ENCODE data around the gene HENMT1.
A peak's percentile ranks its signal among the peaks of the same experiment; 100 is the strongest.

HENMT1 gene

DNA sequence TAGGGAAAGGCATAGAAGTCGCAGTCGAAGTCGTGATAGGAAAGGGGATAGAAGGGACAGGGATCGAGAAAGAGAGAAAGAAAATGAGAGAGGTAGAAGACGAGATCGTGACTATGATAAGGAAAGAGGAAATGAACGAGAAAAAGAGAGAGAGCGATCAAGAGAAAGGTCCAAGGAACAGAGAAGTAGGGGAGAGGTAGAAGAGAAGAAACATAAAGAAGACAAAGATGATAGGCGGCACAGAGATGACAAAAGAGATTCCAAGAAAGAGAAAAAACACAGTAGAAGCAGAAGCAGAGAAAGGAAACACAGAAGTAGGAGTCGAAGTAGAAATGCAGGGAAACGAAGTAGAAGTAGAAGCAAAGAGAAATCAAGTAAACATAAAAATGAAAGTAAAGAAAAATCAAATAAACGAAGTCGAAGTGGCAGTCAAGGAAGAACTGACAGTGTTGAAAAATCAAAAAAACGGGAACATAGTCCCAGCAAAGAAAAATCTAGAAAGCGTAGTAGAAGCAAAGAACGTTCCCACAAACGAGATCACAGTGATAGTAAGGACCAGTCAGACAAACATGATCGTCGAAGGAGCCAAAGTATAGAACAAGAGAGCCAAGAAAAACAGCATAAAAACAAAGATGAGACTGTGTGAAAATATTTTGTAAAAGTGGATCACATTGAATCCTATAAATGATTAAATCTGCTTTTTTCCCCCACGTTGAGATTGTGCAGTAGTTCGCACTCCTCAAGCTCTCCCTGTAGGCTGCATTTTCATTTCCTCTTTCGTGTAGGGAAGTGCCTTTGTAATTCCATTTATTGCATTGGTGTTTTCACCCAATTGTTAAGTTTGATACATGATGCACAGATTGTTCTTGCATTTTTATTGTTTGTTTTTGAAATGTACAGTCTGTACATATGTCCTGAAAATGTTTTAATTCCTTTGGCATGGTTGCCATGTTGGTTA, 38.8 kb upstream of the HENMT1 start:
- TF ChIP-seq, protein P1, sequence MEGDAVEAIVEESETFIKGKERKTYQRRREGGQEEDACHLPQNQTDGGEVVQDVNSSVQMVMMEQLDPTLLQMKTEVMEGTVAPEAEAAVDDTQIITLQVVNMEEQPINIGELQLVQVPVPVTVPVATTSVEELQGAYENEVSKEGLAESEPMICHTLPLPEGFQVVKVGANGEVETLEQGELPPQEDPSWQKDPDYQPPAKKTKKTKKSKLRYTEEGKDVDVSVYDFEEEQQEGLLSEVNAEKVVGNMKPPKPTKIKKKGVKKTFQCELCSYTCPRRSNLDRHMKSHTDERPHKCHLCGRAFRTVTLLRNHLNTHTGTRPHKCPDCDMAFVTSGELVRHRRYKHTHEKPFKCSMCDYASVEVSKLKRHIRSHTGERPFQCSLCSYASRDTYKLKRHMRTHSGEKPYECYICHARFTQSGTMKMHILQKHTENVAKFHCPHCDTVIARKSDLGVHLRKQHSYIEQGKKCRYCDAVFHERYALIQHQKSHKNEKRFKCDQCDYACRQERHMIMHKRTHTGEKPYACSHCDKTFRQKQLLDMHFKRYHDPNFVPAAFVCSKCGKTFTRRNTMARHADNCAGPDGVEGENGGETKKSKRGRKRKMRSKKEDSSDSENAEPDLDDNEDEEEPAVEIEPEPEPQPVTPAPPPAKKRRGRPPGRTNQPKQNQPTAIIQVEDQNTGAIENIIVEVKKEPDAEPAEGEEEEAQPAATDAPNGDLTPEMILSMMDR (conservative IDR thresholded peaks at IDR 0.05): no peak
- H3K27ac ChIP-seq: no peak overlapping the region

DNA sequence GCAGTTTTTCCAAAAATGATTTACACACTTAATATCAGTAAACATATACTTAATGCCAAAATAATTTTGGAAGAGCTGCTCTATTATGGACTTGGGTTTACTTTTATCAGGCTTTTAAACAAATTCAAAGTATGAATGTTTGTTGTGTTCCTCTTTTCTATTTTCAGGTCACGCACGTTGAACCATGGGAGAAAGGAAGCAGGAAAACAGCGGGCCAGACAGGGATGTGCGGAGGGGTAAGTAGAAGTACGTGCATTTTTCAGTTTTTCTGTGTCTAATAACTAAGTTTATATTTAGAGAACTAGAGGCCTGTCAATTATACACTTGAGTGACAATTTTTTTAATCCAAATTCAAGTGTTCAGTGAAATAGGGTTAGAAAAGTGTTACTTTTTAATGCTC, 34.6 kb upstream of the HENMT1 start:
- TF ChIP-seq, protein P1 (conservative IDR thresholded peaks at IDR 0.05): no peak
- no peak overlapping the region for H3K27ac ChIP-seq

DNA sequence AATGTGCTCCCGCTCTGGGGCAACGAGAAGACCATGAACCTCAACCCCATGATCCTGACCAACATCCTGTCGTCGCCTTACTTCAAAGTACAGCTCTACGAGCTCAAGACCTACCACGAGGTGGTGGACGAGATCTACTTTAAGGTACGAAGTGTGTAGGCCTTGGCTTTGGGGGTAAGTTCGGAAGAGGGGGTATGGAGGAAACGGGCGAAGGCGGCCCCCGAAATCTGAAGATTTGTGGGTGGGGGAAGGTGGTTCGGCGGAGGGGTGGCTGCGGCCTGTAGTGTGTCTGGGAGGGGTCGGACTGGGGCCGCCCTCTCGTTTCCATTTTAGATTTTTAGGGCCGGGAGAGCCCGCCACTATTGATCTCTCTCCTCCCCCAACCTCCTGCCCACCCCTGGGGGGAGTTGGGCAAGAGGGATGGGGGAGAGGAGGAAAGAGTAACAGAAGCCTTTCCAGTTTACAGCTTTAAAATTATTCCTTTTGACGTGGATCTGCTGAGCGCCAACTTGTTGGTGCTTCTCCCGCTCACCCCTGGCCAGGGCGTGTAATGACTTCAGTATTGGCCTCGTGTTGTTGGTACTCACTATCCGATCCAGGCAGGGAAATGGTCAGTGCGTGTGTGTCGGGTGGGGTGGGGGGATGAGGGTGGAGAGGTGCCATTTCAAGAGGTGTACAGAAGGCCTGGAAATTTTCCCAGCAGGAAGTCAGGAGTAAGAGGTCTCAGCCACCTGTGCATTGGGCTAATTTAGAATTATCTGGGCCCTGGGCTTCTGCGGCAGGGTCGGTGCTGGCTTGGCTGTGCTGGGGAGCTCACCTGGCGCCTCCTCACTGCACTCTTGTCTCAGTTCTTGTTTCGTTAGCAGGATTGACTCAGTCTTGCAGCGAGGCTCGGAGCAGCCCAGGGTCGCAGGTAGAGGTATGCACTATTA, 32.1 kb upstream of the HENMT1 start:
- TF ChIP-seq, protein P1 (conservative IDR thresholded peaks at IDR 0.05): peak; percentile 35

DNA sequence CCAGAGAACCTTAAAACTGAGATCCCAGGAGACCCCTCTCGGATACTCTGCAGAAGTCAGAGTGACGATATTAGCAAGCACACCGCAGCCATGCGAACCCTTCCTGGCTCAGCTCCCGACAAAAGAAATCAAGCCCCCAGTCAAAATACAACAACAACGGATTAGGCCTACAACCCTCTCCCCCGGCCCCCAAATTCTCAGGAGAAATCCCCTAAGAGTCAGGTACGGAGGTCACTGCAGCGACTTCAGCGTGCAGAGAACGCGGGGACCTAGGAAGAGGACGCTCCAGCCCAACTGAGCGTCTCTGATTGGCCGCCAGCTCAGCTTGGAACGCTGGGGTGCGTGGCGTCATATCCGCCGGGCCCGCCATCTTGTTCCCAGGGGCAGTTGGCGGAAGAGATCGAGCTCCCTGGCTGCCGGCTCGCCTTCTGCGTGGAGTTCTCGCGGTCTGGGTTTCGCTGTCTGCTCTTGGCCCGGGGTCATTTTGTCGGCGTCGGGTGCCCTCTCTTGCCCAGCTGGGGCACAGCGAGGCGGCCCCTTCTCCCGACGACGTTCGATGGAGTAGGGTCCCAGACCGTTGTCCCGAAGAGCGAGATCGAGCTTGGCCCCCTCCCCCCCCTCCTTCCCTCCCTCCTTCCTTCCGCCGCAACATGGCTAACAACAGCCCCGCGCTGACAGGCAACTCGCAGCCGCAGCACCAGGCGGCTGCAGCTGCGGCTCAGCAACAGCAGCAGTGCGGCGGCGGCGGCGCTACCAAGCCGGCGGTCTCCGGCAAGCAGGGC, 31.2 kb upstream of the HENMT1 start, which contains the start of gene PRPF38B:
Gene PRPF38B (plus strand): TSS at position 369 of the 782 bp plus-strand sequence. CDS start 282 bp downstream, at position 651.
- peak within 1 kb of the TSS; percentile 95 for H3K27ac ChIP-seq
- TF ChIP-seq, protein P1 (conservative IDR thresholded peaks at IDR 0.05): no peak

More for the DNA sequence above, 32.1 kb upstream of the HENMT1 start:
- H3K27ac ChIP-seq: peak overlapping the region; percentile 95

DNA sequence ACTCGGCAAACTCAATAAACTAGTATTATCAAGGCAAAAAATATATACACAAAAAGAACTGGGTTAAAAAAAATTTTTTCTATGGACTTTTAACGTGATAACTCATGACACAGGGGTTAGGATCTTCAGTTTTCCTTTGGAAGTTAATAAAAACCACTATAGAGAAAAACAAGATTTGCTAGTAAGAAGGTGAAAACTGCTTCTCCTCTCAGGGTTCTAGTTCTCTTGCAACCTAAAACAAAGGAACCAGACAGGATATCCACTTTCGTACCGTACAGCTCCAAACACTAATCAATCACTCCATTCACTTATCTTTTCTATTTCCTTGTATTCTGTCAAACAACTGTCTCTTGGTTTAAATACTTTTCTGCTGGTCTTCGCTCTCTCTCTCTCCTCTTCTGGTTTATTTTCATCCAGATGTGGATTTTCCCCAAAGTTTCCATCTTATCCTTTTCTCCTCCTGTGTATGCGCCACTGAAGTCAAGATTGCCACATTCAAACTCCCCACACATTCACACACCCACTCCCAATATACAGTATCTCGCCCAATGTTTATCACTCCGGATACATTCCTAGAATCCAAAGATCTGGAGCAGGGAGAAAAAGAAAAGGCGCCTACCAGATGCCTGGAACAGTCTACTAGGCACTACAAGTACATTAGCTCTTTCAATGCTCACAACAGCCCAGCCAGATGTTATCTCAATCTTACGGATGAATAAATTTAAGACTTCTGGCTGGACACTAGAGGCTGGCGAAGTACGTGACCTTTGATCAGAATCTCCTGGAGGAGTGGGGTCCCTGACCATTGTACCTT, 30.4 kb upstream of the HENMT1 start:
- TF ChIP-seq, protein P1 (conservative IDR thresholded peaks at IDR 0.05): no peak

DNA sequence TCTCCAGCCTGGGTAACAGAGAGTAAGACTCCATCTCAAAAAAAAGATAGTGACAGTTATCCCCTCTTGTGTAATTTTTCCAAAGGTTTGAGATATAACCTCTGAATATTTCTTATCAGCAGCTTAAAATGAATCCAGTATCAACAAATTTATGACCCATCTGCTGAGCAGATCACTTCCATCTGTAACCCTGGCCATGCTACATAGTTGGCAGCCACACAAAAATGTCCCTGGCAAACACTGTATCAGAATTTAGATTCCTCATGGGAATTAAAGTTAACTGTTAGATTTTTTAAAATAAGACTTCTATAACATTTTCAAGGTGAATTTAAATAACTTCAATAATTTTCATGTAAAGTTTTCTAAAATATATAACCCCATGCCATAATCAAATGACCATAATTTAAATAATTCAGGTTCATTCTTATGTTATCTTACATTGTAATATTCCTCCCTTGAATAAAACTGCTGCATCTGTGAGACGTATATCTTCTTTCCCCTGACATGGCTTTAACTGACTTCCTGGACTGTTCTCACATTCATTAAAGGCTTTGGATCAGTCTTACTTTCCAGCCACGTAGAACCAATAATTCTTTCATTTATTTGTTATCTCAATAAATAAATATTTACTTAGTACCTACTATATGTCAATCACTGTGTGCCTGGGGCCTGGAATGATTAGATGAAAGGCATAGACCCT, 25.9 kb upstream of the HENMT1 start:
- TF ChIP-seq, protein P1 (conservative IDR thresholded peaks at IDR 0.05): no peak

More for the DNA sequence above, 30.4 kb upstream of the HENMT1 start:
- peak overlapping the region; percentile 95 for H3K27ac ChIP-seq

More for the DNA sequence above, 25.9 kb upstream of the HENMT1 start:
- H3K27ac ChIP-seq: peak overlapping the region; percentile 74

Measured in VCaP (cell line).